Neural cell (in vitro differentiated cells): ENCODE data around the gene SETD5. TPM values are rescaled to one million over a fixed set of nuclear protein-coding genes. Genes with fewer than 3 reads are reported as not detected.

ENCODE experiments used
- H2AFZ ChIP-seq: fragments of 200-600, 300-800 bp; sonication (generic), shearing (Covaris generic); 2 replicates; pipeline ENCODE4 v1.6.0; 2014; ENCODE audit warnings: low read depth, mild to moderate bottlenecking, antibody characterized with exemption, low read length, moderate library complexity
- H3F3A ChIP-seq: fragments of 200-600 bp; shearing (Covaris generic); 2 replicates; pipeline ENCODE4 v1.6.1; 2016; ENCODE audit warnings: mild to moderate bottlenecking, moderate library complexity, mixed read lengths, antibody characterized with exemption, low read length; ENCODE audit not compliant: insufficient read depth, poor library complexity, severe bottlenecking
- H3K27ac ChIP-seq: fragments of 200-600, 300-800 bp; sonication (generic), shearing (Covaris generic); 2 replicates; pipeline ENCODE4 v1.5.1; 2014; ENCODE audit warnings: mild to moderate bottlenecking, low read length, moderate library complexity
- H3K27me3 ChIP-seq: fragments of 300-800, 200-600 bp; sonication (generic), shearing (Covaris generic); 2 replicates; pipeline ENCODE4 v1.6.0; 2014; ENCODE audit warnings: mild to moderate bottlenecking, low read depth, low read length, moderate library complexity; ENCODE audit not compliant: insufficient read depth
- H3K36me3 ChIP-seq: fragments of 300-800, 200-600 bp; sonication (generic), shearing (Covaris generic); 2 replicates; pipeline ENCODE4 v1.5.1; 2014; ENCODE audit warnings: mild to moderate bottlenecking, antibody characterized with exemption, low read length, moderate library complexity; ENCODE audit not compliant: insufficient read depth
- H3K4me2 ChIP-seq: fragments of 300-800, 200-600 bp; sonication (generic), shearing (Covaris generic); 2 replicates; pipeline ENCODE4 v1.6.0; 2014; ENCODE audit warnings: mild to moderate bottlenecking, low read length
- H3K4me3 ChIP-seq: fragments of 300-800, 200-600 bp; sonication (generic), shearing (Covaris generic); 2 replicates; pipeline ENCODE4 v1.5.1; 2014; ENCODE audit warnings: mild to moderate bottlenecking, low read length, moderate library complexity
- H3K79me2 ChIP-seq: fragments of 200-600 bp; shearing (Covaris generic); replicated peaks from 2 replicates; pipeline ENCODE4 v1.6.0; 2014; ENCODE audit warnings: mild to moderate bottlenecking, low read length, moderate library complexity; ENCODE audit not compliant: insufficient read depth
- H3K9ac ChIP-seq: fragments of 300-800, 200-600 bp; sonication (generic), shearing (Covaris generic); 2 replicates; pipeline ENCODE4 v1.6.1; 2016; ENCODE audit warnings: mild to moderate bottlenecking, low read length, mixed read lengths
- H3K9me2 ChIP-seq: fragments of 200-600 bp; shearing (Covaris generic); 2 replicates; pipeline ENCODE4 v1.6.1; 2016; ENCODE audit warnings: mild to moderate bottlenecking, low read length, mixed read lengths; ENCODE audit not compliant: insufficient read depth
- H3K9me3 ChIP-seq: fragments of 200-600, 300-800 bp; sonication (generic), shearing (Covaris generic); 2 replicates; pipeline ENCODE4 v1.6.1; 2016; ENCODE audit warnings: mild to moderate bottlenecking, mixed run types, low read length, moderate library complexity, mixed read lengths
- H4K20me1 ChIP-seq: fragments of 200-600 bp; shearing (Covaris generic); 2 replicates; pipeline ENCODE4 v1.6.1; 2016; ENCODE audit warnings: mild to moderate bottlenecking, mixed run types; ENCODE audit not compliant: insufficient read depth
- CTCF ChIP-seq: fragments of 450-650 bp; IDR thresholded peaks from 2 replicates; pipeline ENCODE4 v1.5.1; 2014; ENCODE audit warnings: antibody characterized with exemption, mild to moderate bottlenecking, moderate library complexity; ENCODE audit not compliant: poor library complexity, severe bottlenecking
- EP300 ChIP-seq: fragments of 450-650 bp; conservative IDR thresholded peaks from 2 replicates; pipeline ENCODE4 v1.6.1; 2014; ENCODE audit warnings: antibody characterized with exemption, mild to moderate bottlenecking, moderate library complexity; ENCODE audit not compliant: poor library complexity, severe bottlenecking
- EZH2 ChIP-seq: fragments of 200-600, 300-800 bp; shearing (Covaris generic), sonication (generic); IDR thresholded peaks from 2 replicates; pipeline ENCODE4 v1.6.1; 2014; ENCODE audit warnings: antibody characterized with exemption, low read length, borderline replicate concordance, mild to moderate bottlenecking; ENCODE audit not compliant: insufficient read depth, poor library complexity, severe bottlenecking
- MXI1 ChIP-seq: fragments of 450-650 bp; conservative IDR thresholded peaks from 2 replicates; pipeline ENCODE4 v1.6.1; 2014; ENCODE audit warnings: antibody characterized with exemption, mild to moderate bottlenecking; ENCODE audit not compliant: poor library complexity, severe bottlenecking
- POLR2AphosphoS5 ChIP-seq: IDR thresholded peaks from 2 replicates; pipeline ENCODE4 v1.6.1; 2012
- RAD21 ChIP-seq: fragments of 450-650 bp; conservative IDR thresholded peaks from 2 replicates; pipeline ENCODE4 v1.6.1; 2014; ENCODE audit warnings: antibody characterized with exemption, mild to moderate bottlenecking, moderate library complexity
- REST ChIP-seq: IDR thresholded peaks from 2 replicates; pipeline ENCODE4 v1.6.1; 2012; ENCODE audit warnings: borderline replicate concordance
- SMC3 ChIP-seq: fragments of 450-650 bp; conservative IDR thresholded peaks from 2 replicates; pipeline ENCODE4 v1.6.1; 2014; ENCODE audit warnings: antibody characterized with exemption, mild to moderate bottlenecking, moderate library complexity; ENCODE audit not compliant: poor library complexity
- TAF1 ChIP-seq: IDR thresholded peaks from 2 replicates; pipeline ENCODE4 v1.6.1; 2012; ENCODE audit warnings: low read depth
- polyA plus RNA-seq: library from polyadenylated mRNA; depleted of rRNA; stranded (reverse); fragments of >200 nt; gene quantifications from 2 replicates; pipeline ENCODE4 v1.2.3, GENCODE V29; 2014

Gene SETD5
- polyA plus RNA-seq, 1 donor from 2014 or later: 38.0 TPM

- Histone ChIP-seq H3K9me3 (no peaks in the 10 kb centered on the region), H3K4me2 (no peak overlapping the region), H4K20me1 (no peaks in the 10 kb centered on the region), H3F3A (no peaks in the 10 kb centered on the region), H2AFZ (no peak overlapping the region), H3K9ac (no peak overlapping the region), H3K9me2 (no peaks in the 10 kb centered on the region), H3K27me3 (peaks cover 16% of the 10 kb centered on the region), H3K36me3 (no peaks in the 10 kb centered on the region), H3K79me2 (no peaks in the 10 kb centered on the region), H3K4me3 (no peak overlapping the region), H3K27ac (no peak overlapping the region)
- TF ChIP-seq POLR2AphosphoS5: no peak
- TF ChIP-seq TAF1: no peak
- no peak for TF ChIP-seq MXI1
- TF ChIP-seq EZH2: no peak
- TF ChIP-seq RAD21: no peak
- no peak for TF ChIP-seq SMC3
- TF ChIP-seq CTCF: no peak
- no peak for TF ChIP-seq REST
Measured at GRCh38 chr3:9501226-9501625, 103.8 kb downstream of the SETD5 start.

- Histone ChIP-seq H3K9me2 (no peaks in the 10 kb centered on the region), H3K9ac (no peak overlapping the region), H2AFZ (no peak overlapping the region), H3K27ac (no peak overlapping the region), H3K27me3 (peaks cover 16% of the 10 kb centered on the region), H3K79me2 (no peaks in the 10 kb centered on the region), H3K9me3 (no peaks in the 10 kb centered on the region), H3K4me3 (no peak overlapping the region), H3K36me3 (no peaks in the 10 kb centered on the region), H4K20me1 (no peaks in the 10 kb centered on the region), H3K4me2 (no peak overlapping the region), H3F3A (no peaks in the 10 kb centered on the region)
- TF ChIP-seq SMC3 (peak; percentile 79), TAF1 (no peak), EP300 (no peak), CTCF (peak; percentile 84), RAD21 (peak; percentile 81), REST (no peak)
Measured at GRCh38 chr3:9503283-9503682, 105.9 kb downstream of the SETD5 start.
